Measurements from ENCODE around the gene MADD. TPM values are rescaled to one million over a fixed set of nuclear protein-coding genes. Genes with fewer than 3 reads are reported as not detected.

Gene MADD
- total and polyA plus RNA-seq, 2 experiments from 2014 or later: 13.4 to 43.8 TPM

DNA sequence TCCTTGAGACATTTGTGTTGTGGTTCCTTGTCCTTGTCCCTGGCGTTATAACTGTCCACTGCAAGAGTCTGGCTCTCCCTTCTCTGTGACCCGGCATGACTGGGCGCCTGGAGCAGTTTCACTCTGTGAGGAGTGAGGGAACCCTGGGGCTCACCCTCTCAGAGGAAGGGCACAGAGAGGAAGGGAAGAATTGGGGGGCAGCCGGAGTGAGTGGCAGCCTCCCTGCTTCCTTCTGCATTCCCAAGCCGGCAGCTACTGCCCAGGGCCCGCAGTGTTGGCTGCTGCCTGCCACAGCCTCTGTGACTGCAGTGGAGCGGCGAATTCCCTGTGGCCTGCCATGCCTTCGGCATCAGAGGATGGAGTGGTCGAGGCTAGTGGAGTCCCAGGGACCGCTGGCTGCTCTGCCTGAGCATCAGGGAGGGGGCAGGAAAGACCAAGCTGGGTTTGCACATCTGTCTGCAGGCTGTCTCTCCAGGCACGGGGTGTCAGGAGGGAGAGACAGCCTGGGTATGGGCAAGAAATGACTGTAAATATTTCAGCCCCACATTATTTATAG is 59.6 kb downstream of the MADD start:
- Mint-ChIP-seq H3K9me3 (no peaks in the 10 kb centered on the region), H3K27me3 (ENCODE audit: insufficient read depth, low read depth, poor library complexity) (peaks cover 12% of the 10 kb centered on the region), H3K27ac (no peak overlapping the region), H3K36me3 (ENCODE audit: low read depth) (peaks cover 17% of the 10 kb centered on the region), H3K4me3 (no peak overlapping the region), H3K4me1 (no peaks in the 10 kb centered on the region)
- Histone ChIP-seq H3K4me2 (no peak overlapping the region), H3K4me3 (no peak overlapping the region), H3K79me2 (replicated peaks; ENCODE audit: insufficient read depth) (no peaks in the 10 kb centered on the region), H4K20me1 (replicated peaks; ENCODE audit: insufficient read depth) (no peaks in the 10 kb centered on the region; the same call in 1 of the 2 replicates), H3K9me2 (ENCODE audit: insufficient read depth) (no peaks in the 10 kb centered on the region), H3K27ac (ENCODE audit: low read depth) (no peak overlapping the region), H3K36me3 (ENCODE audit: insufficient read depth) (no peaks in the 10 kb centered on the region), H2AFZ (no peak overlapping the region), H3K27me3 (ENCODE audit: insufficient read depth) (no peaks in the 10 kb centered on the region), H3K4me1 (ENCODE audit: insufficient read depth) (no peaks in the 10 kb centered on the region), H3F3A (replicated peaks; ENCODE audit: low read depth) (no peaks in the 10 kb centered on the region)
- ATAC-seq (no peak), DNase-seq (ENCODE audit: low spot score) (no peak)
- TF ChIP-seq NANOG (IDR thresholded peaks at IDR 0.05; ENCODE audit: borderline replicate concordance): no peak

DNA sequence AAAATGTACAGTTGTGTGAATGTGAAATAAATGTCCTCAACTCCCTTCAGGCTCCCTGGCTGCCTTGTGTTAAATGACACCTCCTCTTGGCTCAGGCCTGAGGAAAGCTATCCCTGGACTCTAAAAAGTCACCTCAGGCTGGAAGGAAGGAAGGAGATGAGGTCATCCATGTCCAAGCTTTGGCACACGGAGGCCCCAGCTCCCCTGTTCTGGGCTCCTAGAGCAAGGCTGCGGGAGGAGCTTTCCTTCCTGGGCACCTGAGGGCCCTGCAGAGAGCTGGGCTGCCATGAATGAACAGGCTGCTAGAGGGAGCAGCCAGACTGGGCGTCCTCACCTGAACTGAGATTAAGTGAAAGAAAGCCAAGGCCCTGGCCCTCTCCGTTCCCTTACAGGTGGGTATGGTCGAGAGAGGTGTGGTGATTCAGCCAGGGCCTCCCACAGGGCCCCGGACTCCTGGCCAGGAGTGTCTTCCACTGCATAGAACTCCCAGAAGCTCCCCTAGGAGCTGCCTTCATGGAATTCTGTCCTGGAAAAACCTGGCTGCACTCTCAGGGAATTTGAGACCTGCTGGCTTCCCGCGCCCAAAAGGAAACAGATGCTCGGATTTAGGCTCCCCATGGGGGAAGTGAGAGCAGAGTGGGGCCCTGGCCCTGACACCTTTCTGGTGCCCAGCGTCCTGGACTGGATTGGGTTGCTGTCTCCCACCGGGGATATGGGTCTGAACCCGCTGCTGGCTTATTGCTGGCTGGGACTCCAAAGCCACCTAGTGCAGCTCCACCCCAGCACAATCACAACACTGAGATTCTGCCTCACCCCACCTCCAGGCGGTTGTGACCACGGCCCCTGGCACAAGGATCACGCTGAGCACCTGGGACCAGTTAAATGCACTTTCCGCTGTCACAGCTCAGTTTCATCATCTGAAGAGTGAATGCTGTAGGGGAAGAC is 60.3 kb downstream of the MADD start:
- H3K36me3 Mint-ChIP-seq (ENCODE audit: low read depth): peaks cover 12% of the 10 kb centered on the region
- peak overlapping the region; percentile 44; the same call in 1 of the 2 replicates for H3K27ac Mint-ChIP-seq
- peak; percentile 74 for ATAC-seq

More for the DNA sequence above, 60.3 kb downstream of the MADD start:
- Histone ChIP-seq H3F3A (replicated peaks; ENCODE audit: low read depth) (no peaks in the 10 kb centered on the region), H3K4me2 (no peak overlapping the region), H3K36me3 (ENCODE audit: insufficient read depth) (no peaks in the 10 kb centered on the region), H3K9me2 (ENCODE audit: insufficient read depth) (no peaks in the 10 kb centered on the region), H3K4me3 (no peak overlapping the region), H4K20me1 (replicated peaks; ENCODE audit: insufficient read depth) (no peaks in the 10 kb centered on the region; the same call in 1 of the 2 replicates), H3K27ac (ENCODE audit: low read depth) (no peak overlapping the region), H3K27me3 (ENCODE audit: insufficient read depth) (no peaks in the 10 kb centered on the region), H2AFZ (no peak overlapping the region), H3K79me2 (replicated peaks; ENCODE audit: insufficient read depth) (no peaks in the 10 kb centered on the region), H3K4me1 (ENCODE audit: insufficient read depth) (no peaks in the 10 kb centered on the region)
- H3K9me3 Mint-ChIP-seq: no peaks in the 10 kb centered on the region
- H3K27me3 Mint-ChIP-seq (ENCODE audit: insufficient read depth, low read depth, poor library complexity): peaks cover 13% of the 10 kb centered on the region
- peak; percentile 48 for DNase-seq (ENCODE audit: low spot score)
- TF ChIP-seq, protein P1, sequence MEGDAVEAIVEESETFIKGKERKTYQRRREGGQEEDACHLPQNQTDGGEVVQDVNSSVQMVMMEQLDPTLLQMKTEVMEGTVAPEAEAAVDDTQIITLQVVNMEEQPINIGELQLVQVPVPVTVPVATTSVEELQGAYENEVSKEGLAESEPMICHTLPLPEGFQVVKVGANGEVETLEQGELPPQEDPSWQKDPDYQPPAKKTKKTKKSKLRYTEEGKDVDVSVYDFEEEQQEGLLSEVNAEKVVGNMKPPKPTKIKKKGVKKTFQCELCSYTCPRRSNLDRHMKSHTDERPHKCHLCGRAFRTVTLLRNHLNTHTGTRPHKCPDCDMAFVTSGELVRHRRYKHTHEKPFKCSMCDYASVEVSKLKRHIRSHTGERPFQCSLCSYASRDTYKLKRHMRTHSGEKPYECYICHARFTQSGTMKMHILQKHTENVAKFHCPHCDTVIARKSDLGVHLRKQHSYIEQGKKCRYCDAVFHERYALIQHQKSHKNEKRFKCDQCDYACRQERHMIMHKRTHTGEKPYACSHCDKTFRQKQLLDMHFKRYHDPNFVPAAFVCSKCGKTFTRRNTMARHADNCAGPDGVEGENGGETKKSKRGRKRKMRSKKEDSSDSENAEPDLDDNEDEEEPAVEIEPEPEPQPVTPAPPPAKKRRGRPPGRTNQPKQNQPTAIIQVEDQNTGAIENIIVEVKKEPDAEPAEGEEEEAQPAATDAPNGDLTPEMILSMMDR (conservative IDR thresholded peaks at IDR 0.05; ENCODE audit: low read depth in 2 of 2): peak in 1 of 2 experiments; percentile 28; a peak in 2 of 4 replicates
- TF ChIP-seq, protein P2, sequence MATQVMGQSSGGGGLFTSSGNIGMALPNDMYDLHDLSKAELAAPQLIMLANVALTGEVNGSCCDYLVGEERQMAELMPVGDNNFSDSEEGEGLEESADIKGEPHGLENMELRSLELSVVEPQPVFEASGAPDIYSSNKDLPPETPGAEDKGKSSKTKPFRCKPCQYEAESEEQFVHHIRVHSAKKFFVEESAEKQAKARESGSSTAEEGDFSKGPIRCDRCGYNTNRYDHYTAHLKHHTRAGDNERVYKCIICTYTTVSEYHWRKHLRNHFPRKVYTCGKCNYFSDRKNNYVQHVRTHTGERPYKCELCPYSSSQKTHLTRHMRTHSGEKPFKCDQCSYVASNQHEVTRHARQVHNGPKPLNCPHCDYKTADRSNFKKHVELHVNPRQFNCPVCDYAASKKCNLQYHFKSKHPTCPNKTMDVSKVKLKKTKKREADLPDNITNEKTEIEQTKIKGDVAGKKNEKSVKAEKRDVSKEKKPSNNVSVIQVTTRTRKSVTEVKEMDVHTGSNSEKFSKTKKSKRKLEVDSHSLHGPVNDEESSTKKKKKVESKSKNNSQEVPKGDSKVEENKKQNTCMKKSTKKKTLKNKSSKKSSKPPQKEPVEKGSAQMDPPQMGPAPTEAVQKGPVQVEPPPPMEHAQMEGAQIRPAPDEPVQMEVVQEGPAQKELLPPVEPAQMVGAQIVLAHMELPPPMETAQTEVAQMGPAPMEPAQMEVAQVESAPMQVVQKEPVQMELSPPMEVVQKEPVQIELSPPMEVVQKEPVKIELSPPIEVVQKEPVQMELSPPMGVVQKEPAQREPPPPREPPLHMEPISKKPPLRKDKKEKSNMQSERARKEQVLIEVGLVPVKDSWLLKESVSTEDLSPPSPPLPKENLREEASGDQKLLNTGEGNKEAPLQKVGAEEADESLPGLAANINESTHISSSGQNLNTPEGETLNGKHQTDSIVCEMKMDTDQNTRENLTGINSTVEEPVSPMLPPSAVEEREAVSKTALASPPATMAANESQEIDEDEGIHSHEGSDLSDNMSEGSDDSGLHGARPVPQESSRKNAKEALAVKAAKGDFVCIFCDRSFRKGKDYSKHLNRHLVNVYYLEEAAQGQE (IDR thresholded peaks at IDR 0.05; ENCODE audit: unreplicated experiment): no peak
- H3K4me1 Mint-ChIP-seq: no peaks in the 10 kb centered on the region
- H3K4me3 Mint-ChIP-seq: no peak overlapping the region

Measured in GM23338 (cell line).